Stomach smooth muscle (tissue), 2 donors: ENCODE results near the gene ZNF618.

Experiments used
- H3K27ac ChIP-seq: one replicate; pipeline ENCODE4 v1.7.0; 2013; ENCODE audit warnings: mild to moderate bottlenecking, low read length, inconsistent platforms
- H3K27me3 ChIP-seq, 2 donors: one replicate each; pipeline ENCODE4 v1.7.0; 2013; ENCODE audit warnings: low read length in 2 of 2; ENCODE audit not compliant: insufficient read depth in 2 of 2, control insufficient read depth in 1 of 2
- H3K36me3 ChIP-seq, 2 donors: one replicate each; pipeline ENCODE4 v1.7.0; 2013; ENCODE audit warnings: low read length in 2 of 2; ENCODE audit not compliant: control insufficient read depth in 2 of 2, insufficient read depth in 2 of 2
- H3K4me1 ChIP-seq: one replicate; pipeline ENCODE4 v1.7.0; 2013; ENCODE audit warnings: low read length; ENCODE audit not compliant: control insufficient read depth, insufficient read depth
- H3K4me3 ChIP-seq, 2 donors: one replicate each; pipeline ENCODE4 v1.7.0; 2013; ENCODE audit warnings: low read length in 2 of 2
- H3K9ac ChIP-seq, 2 donors: one replicate each; pipeline ENCODE4 v1.7.0; 2013; ENCODE audit warnings: low read length in 2 of 2, mild to moderate bottlenecking in 1 of 2
- H3K9me3 ChIP-seq, 2 donors: one replicate each; pipeline ENCODE4 v1.7.0; 2013; ENCODE audit warnings: low read length in 2 of 2; ENCODE audit not compliant: control insufficient read depth in 2 of 2
- donor health status: healthy.
- donor health status: Pancreatic carcinoma.

The ZNF618 gene

DNA sequence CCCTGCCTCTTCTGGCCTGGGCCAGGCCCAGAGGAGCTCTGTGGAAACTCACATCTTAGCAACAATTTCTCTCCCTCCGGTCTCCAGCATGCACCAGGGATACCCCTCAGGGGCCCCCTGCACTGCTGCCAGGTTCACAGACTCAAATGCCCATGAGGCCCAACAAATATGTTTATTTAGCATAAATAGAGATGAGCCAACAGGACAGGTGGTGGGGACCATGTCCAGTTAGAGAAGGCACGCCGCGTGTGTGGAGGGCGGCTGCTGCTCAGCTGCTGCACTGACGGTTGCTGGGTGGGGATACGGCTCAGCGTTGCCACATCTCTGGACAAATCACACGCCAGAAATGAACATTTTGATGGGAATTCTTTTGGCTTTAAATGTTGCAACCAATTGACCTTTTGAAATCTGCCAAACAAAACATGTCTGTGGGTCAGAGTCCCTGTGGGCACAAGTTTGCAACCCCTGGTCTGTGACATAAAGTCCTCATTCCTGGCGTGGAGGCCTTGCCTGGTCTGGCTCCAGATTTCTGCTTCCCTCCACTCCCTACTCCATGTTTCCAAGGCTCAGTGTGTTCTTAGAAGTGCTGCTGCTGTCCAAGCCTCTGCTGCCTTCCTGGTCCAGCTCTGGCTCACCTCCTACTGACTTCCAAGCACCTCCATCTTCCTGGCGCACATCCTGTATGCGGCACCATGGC is 113.1 kb downstream of the ZNF618 start:
- H3K36me3 ChIP-seq = peaks cover 0 to 3% of the 10 kb centered on the region in 2 donors
- H3K27me3 ChIP-seq = no peaks in the 10 kb centered on the region
- H3K27ac ChIP-seq = no peak overlapping the region
- H3K4me3 ChIP-seq = no peak overlapping the region
- H3K9me3 ChIP-seq = no peaks in the 10 kb centered on the region
- peaks cover 20% of the 10 kb centered on the region for H3K4me1 ChIP-seq
- H3K9ac ChIP-seq = peak overlapping the region in 1 of 2 donors; percentile 5

DNA sequence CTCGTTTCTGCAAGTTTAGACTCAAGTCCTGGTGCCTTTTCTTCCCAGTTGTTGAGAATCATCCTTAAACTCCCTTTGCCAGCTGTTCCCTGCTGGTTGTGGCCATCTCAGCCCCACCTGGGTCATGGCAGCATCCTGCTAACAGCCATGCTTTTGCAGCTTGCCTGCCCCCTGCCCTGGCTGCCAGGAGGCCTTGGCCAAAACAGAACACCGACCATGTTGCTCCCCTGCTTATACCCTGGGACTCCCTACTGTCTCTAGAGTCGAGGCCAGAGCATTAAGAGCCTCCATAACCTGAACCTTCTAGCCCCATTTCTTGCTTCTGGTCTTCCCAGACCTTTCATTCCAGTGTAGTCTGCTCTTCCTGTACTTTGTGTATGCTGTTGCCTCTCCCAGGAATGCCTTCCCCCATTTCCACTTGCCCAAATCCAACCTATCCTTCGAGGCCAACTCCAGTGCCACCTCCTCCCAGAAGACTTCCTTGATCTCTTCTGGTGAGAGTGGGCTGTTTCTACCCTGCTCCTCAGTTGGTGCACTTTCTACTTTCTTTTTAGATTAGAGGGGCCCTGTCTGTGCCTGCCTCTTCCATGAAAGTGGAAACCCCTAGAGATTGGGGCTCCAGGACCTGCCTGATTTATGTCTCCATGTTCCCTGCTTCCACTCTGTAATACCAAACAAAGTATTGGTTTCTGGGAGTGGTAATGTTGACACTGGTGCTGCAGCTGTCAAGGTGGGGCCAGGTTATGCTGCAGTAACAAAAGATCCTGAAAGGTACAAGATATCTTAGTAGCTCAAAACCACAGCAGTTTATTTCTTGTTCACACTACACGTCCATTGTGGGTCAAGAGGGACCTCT is 113.8 kb downstream of the ZNF618 start:
- Histone ChIP-seq H3K36me3 (peaks cover 0 to 3% of the 10 kb centered on the region in 2 donors), H3K27ac (no peak overlapping the region), H3K9ac (no peak overlapping the region), H3K27me3 (no peaks in the 10 kb centered on the region), H3K4me1 (peaks cover 24% of the 10 kb centered on the region), H3K9me3 (no peaks in the 10 kb centered on the region), H3K4me3 (no peak overlapping the region)

DNA sequence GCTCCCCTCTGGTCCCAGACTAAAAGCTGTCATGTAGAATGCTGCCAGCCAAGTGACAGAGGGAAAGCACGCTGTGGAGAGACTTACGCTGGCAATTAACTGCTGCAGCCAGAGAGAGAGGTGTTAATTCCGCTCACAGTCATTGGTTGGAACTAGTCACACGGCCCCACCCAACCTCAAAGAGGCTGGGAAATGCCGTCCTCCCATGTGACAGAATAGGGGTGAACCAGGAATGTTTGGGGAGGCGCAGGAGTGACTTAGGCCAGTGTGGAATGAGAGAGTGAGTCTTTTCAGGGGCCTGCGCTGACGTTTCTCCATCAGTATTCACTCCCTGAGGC is 114.4 kb downstream of the ZNF618 start:
- Histone ChIP-seq H3K4me1 (peaks cover 24% of the 10 kb centered on the region), H3K27me3 (no peaks in the 10 kb centered on the region), H3K4me3 (no peak overlapping the region), H3K9ac (no peak overlapping the region), H3K36me3 (peaks cover 0 to 3% of the 10 kb centered on the region in 2 donors), H3K27ac (no peak overlapping the region), H3K9me3 (no peaks in the 10 kb centered on the region)

DNA sequence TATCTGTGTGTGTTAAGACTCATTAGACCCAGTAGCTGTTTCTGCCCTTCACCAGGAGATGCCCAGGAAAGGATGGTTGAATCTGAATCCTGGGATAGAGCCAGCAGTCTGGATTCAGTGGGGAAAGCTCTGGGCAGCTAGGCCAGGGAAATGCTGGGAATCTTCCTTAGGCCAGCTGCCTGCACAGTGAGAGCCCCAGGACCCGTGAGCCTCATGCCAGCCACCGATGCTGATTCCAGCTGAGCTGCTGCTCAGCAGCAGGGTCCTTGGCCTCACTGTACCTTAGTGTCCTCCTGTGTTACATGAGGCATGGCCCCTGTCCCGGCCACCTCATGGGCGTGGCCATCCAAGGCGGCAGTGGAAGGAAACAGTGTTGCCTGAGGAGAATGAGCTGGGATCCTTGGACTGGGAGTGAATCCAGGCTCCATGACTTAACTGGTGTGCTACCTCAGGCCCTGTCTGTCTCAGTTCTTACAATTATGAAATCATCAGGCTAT is 114.9 kb downstream of the ZNF618 start:
- peaks cover 0 to 3% of the 10 kb centered on the region in 2 donors for H3K36me3 ChIP-seq
- no peak overlapping the region for H3K27ac ChIP-seq
- no peak overlapping the region for H3K9ac ChIP-seq
- H3K27me3 ChIP-seq = no peaks in the 10 kb centered on the region
- H3K9me3 ChIP-seq = no peaks in the 10 kb centered on the region
- no peak overlapping the region for H3K4me3 ChIP-seq
- peaks cover 24% of the 10 kb centered on the region for H3K4me1 ChIP-seq

DNA sequence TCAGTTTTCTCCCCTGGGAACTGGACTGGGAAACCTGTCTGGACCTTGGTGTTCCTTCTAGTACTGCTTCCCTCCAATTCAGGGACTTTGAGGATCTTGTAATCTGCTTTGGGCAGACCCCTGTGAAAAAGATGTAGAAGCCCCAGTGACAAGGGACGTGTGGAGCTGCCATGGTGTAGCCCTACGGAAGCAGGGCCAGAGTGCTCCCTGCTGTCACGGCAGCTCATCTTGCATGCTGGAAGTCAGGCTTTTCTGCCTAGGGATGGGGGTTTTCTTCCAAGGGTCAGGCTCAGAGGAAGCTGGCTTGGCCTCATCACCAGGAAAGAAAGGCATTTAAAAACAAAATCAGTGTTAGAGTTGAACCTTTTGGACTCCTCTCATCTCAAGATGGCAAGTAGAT is 115.6 kb downstream of the ZNF618 start:
- no peaks in the 10 kb centered on the region for H3K27me3 ChIP-seq
- H3K36me3 ChIP-seq = peaks cover 0 to 3% of the 10 kb centered on the region in 2 donors
- H3K27ac ChIP-seq = peak overlapping the region; percentile 6
- no peaks in the 10 kb centered on the region for H3K9me3 ChIP-seq
- H3K4me1 ChIP-seq = peaks cover 24% of the 10 kb centered on the region
- H3K4me3 ChIP-seq = no peak overlapping the region
- no peak overlapping the region for H3K9ac ChIP-seq

DNA sequence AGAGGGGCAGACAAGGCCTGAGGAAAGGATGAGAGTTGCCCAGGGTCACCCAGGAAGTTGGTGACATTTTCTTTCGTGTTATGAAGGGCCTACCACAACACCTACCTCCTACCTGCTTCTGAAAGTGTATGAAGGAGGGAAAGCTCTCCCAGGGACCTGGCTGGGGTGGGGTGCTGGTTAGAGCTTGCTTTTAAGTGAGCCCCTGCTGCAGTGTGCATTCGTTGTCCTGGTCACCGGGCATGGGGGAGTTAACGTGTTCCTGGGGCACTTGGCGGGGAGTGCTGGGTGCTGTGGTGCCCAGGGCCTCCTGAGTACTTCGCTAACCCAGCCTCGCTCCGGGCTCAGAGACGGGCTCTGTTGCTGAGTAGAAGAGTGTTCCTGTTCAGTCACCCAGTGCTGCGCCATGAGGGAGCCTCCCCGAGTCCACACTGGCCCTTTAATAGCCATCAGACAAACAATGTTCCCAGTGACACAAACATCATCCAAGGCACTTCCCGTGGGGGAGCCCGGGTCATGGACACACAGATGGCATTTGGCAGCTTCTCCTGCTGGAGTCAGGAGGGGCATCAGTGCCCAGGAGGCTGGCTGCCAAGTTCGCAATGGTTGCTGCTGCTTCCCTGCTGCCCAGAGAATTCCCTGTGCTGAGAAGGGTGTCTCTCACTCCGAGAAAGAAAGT is 116.3 kb downstream of the ZNF618 start:
- H3K4me1 ChIP-seq = peaks cover 24% of the 10 kb centered on the region
- H3K9me3 ChIP-seq = no peaks in the 10 kb centered on the region
- no peak overlapping the region for H3K9ac ChIP-seq
- H3K36me3 ChIP-seq = peaks cover 0 to 3% of the 10 kb centered on the region in 2 donors
- H3K27ac ChIP-seq = peak overlapping the region; percentile 6
- H3K4me3 ChIP-seq = peak overlapping the region in 1 of 2 donors; percentile 15
- no peaks in the 10 kb centered on the region for H3K27me3 ChIP-seq

DNA sequence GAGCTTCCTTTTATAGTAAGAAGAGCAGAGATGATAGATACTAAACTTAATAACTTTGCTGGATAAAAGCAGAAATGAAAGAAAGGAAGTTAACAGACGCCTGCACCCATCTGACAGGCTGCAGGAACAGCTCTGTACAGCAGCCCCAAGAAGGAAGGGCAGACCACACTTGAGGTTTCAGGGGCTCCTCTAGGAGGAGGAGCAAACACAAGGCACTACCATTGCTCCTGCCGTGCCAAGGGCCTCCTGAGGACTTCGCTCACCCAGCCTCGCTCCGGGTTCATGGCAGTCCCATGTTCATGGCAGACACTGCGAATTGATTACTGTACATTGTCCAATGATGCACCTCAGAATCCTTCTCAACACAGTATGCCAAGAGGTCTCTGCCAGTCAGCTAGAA is 116.9 kb downstream of the ZNF618 start:
- Histone ChIP-seq H3K4me1 (peaks cover 24% of the 10 kb centered on the region), H3K9ac (no peak overlapping the region), H3K4me3 (peak overlapping the region in 1 of 2 donors; percentile 15), H3K9me3 (no peaks in the 10 kb centered on the region), H3K27ac (no peak overlapping the region), H3K36me3 (peaks cover 0 to 3% of the 10 kb centered on the region in 2 donors), H3K27me3 (no peaks in the 10 kb centered on the region)

DNA sequence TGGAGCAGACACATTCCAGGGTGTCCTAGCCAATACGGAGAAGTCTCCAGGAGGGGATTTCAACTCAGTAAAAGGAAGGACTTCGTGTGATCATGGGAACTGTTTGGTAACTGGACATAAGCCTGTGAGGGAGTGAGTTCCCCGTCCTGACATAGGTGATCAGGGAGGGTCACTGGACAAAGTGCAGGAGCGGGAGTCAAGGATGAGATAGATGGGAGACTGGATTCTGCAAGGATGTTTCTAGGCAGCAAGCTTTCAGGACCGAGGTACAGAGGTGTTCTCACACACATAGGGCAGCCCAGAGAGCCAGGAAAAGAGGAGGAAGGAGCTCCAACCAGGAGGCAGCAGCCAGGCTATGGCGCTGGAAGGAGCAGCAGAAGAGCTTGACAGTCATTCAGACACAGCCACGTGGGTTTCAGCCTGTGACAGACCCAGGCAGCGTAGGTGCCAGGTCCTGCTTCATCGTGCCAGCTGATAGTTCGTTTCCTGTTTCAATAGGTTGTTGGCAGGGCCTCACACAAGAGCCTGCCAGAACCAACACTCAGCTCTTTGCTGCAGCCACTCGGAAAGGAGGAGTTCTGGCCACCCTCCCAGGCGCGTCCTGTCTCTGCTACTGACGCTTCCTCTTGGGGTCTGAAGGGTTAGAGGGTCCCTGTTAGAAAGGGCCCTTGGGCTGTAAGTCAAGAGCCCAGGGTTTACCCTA is 117.9 kb downstream of the ZNF618 start:
- Histone ChIP-seq H3K27me3 (no peaks in the 10 kb centered on the region), H3K9me3 (no peaks in the 10 kb centered on the region), H3K4me3 (peak overlapping the region in 1 of 2 donors; percentile 40), H3K4me1 (peaks cover 24% of the 10 kb centered on the region), H3K27ac (no peak overlapping the region), H3K9ac (no peak overlapping the region), H3K36me3 (peaks cover 0 to 3% of the 10 kb centered on the region in 2 donors)

DNA sequence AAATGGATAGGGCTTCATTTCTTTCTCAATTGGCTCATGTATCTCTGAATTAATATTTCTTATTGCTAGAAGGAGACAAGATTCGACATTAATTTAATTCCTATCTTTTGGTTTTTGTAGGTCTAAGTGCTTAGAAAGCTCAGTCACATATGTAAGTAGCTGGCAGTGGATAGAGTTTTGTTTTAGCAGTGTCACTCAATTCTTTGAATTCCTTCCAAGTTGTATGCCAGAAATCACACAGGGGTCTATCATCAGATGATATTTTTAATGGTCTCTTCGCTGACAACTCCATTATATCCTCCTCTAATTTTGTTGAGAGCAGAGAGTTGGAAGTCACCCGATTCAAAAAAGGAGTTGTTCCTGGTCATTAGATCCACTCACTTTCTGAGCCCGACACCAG is 119.3 kb downstream of the ZNF618 start:
- Histone ChIP-seq H3K36me3 (no peaks in the 10 kb centered on the region), H3K9ac (no peak overlapping the region), H3K27me3 (no peaks in the 10 kb centered on the region), H3K9me3 (no peaks in the 10 kb centered on the region), H3K27ac (no peak overlapping the region), H3K4me1 (peaks cover 17% of the 10 kb centered on the region), H3K4me3 (no peak overlapping the region)

DNA sequence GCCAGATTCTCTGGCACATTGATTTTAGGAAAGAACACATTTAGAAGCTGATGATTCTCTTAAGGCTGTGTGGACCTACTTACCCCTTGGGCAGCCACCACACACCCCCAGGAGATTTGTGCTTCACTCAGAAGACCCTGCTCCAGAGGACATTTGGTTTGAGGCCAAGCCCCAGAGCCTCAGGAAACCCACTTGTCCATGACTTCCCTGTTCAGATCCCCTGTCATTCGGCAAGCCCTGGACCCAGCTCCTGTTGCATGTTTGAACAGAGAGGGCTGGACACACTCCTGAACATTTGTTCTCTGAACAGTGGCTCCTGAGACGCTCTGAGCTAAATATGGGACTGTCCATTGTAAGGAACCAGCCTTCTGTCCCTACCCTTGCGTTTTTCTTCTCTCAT is 119.9 kb downstream of the ZNF618 start:
- Histone ChIP-seq H3K4me3 (no peak overlapping the region), H3K4me1 (peaks cover 17% of the 10 kb centered on the region), H3K27me3 (no peaks in the 10 kb centered on the region), H3K9me3 (no peaks in the 10 kb centered on the region), H3K9ac (no peak overlapping the region), H3K36me3 (no peaks in the 10 kb centered on the region), H3K27ac (no peak overlapping the region)
